KG1 (cell line): Measurements from ENCODE around the gene NELFA.

Experiments
- DNase-seq: peaks from one replicate; lab custom pipeline; 2025; lab: John Stamatoyannopoulos, UW

Gene NELFA

GRCh38 chr4:2008921-2009650 is at the start of gene NELFA:
NELFA (minus strand) TSS chr4:2008974; CDS start chr4:2008959, 15 bp downstream.
- DNase-seq = peak; percentile 84

GRCh38 chr4:2057382-2058065 is 48.8 kb upstream of the NELFA start:
- no peak for DNase-seq

- no peak for DNase-seq
Observed at GRCh38 chr4:2054217-2054616, 45.4 kb upstream of the NELFA start.

- DNase-seq = no peak
Observed at GRCh38 chr4:2051086-2051485, 42.3 kb upstream of the NELFA start.

GRCh38 chr4:2049811-2050210 is 41.0 kb upstream of the NELFA start:
- DNase-seq = no peak

GRCh38 chr4:2049381-2049780 is 40.6 kb upstream of the NELFA start:
- no peak for DNase-seq

- no peak for DNase-seq
Observed at GRCh38 chr4:2048831-2049230, 40.1 kb upstream of the NELFA start.

GRCh38 chr4:2047781-2048581 is 39.2 kb upstream of the NELFA start:
- no peak for DNase-seq

GRCh38 chr4:2047031-2047660 is 38.4 kb upstream of the NELFA start:
- DNase-seq = no peak

- no peak for DNase-seq
Observed at GRCh38 chr4:2046031-2046961, 37.5 kb upstream of the NELFA start.

GRCh38 chr4:2045518-2045951 is 36.8 kb upstream of the NELFA start:
- no peak for DNase-seq

- DNase-seq = no peak
Observed at GRCh38 chr4:2044542-2045517, 36.1 kb upstream of the NELFA start.

GRCh38 chr4:2044119-2044485 is 35.3 kb upstream of the NELFA start:
- no peak for DNase-seq

- no peak for DNase-seq
Observed at GRCh38 chr4:2043396-2044118, 34.8 kb upstream of the NELFA start.

- no peak for DNase-seq
Observed at GRCh38 chr4:2042947-2043395, 34.2 kb upstream of the NELFA start.

GRCh38 chr4:2042204-2042946 is 33.6 kb upstream of the NELFA start:
- DNase-seq = no peak

- peak; percentile 49 for DNase-seq
Observed at GRCh38 chr4:2041239-2042130, 32.7 kb upstream of the NELFA start.
